ENCODE data around the gene IQUB. TPM values are rescaled to one million over a fixed set of nuclear protein-coding genes. Genes with fewer than 3 reads are reported as not detected.

Gene IQUB
- total RNA-seq, 6 experiments from 2014 or later = 0.05 to 0.19 (median 0.12) TPM; not detected in 3

DNA sequence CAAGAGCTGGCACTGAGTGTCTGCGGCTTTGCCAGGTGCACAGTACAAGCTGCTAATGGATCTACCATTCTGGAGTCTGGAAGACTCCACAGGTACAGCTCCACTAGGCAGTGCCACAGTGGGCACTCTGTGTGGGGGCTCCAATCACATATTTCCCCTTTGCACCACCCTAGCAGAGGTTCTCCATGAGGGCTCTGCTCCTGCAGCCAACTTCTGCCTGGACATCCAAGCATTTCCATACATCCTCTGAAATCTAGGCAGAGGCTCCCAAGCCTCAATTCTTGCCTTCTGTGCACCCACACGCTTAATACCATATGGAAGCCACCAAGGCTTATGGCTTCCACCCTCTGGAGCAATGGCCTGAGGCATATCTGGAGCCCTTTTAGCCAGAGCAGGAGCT, 29.2 kb downstream of the IQUB start:
- Mint-ChIP-seq H3K4me3 (no peak overlapping the region), H3K27me3 (ENCODE audit: insufficient read depth) (peaks cover 8% of the 10 kb centered on the region), H3K27ac (no peak overlapping the region), H3K9me3 (no peaks in the 10 kb centered on the region), H3K36me3 (ENCODE audit: low read depth) (no peaks in the 10 kb centered on the region), H3K4me1 (ENCODE audit: low read depth) (no peaks in the 10 kb centered on the region)
- DNase-seq = no peak
- TF ChIP-seq, protein P1, sequence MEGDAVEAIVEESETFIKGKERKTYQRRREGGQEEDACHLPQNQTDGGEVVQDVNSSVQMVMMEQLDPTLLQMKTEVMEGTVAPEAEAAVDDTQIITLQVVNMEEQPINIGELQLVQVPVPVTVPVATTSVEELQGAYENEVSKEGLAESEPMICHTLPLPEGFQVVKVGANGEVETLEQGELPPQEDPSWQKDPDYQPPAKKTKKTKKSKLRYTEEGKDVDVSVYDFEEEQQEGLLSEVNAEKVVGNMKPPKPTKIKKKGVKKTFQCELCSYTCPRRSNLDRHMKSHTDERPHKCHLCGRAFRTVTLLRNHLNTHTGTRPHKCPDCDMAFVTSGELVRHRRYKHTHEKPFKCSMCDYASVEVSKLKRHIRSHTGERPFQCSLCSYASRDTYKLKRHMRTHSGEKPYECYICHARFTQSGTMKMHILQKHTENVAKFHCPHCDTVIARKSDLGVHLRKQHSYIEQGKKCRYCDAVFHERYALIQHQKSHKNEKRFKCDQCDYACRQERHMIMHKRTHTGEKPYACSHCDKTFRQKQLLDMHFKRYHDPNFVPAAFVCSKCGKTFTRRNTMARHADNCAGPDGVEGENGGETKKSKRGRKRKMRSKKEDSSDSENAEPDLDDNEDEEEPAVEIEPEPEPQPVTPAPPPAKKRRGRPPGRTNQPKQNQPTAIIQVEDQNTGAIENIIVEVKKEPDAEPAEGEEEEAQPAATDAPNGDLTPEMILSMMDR (IDR thresholded peaks at IDR 0.05) = no peak

- DNase-seq = no peak
- Mint-ChIP-seq H3K9me3 (no peaks in the 10 kb centered on the region), H3K27ac (no peak overlapping the region), H3K27me3 (ENCODE audit: insufficient read depth) (peaks cover 4% of the 10 kb centered on the region), H3K4me1 (ENCODE audit: low read depth) (no peaks in the 10 kb centered on the region), H3K4me3 (no peak overlapping the region), H3K36me3 (ENCODE audit: low read depth) (no peaks in the 10 kb centered on the region)
- TF ChIP-seq, protein P1 (IDR thresholded peaks at IDR 0.05) = no peak
Observed at GRCh38 chr7:123502201-123502600, 32.2 kb downstream of the IQUB start.

DNA sequence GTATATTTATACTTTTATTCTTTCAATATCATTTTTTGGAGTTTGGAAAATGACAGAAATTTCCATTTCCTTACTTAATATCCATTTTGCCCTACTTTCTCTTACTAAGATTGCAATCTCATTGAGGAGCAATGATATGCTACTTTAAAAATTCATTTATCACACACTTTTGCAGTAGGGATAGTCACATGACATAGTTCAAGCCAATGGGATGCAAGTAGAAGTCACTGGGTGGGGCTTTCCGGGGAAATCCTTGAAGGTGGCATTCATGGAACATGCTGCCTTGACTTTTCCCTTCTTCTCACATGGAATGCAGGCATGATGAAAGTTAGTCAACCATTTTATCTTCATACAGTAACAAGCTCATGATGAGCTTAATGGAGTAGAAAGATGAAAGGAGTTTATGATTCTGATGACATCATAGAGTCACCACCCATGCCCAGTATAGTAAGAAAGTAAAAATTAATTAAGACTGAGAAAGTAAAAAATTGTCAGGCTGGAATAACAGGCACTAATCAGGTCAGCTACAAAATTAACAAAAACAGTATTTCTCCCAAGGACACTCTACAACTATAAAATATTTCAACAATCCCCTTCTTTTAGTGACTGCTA, 33.4 kb downstream of the IQUB start:
- H3K36me3 Mint-ChIP-seq (ENCODE audit: low read depth) = no peaks in the 10 kb centered on the region
- H3K4me3 Mint-ChIP-seq = no peak overlapping the region
- H3K27ac Mint-ChIP-seq = no peak overlapping the region
- no peaks in the 10 kb centered on the region for H3K9me3 Mint-ChIP-seq
- DNase-seq = no peak
- TF ChIP-seq, protein P1 (IDR thresholded peaks at IDR 0.05) = no peak
- H3K27me3 Mint-ChIP-seq (ENCODE audit: insufficient read depth) = peaks cover 4% of the 10 kb centered on the region
- H3K4me1 Mint-ChIP-seq (ENCODE audit: low read depth) = no peaks in the 10 kb centered on the region

DNA sequence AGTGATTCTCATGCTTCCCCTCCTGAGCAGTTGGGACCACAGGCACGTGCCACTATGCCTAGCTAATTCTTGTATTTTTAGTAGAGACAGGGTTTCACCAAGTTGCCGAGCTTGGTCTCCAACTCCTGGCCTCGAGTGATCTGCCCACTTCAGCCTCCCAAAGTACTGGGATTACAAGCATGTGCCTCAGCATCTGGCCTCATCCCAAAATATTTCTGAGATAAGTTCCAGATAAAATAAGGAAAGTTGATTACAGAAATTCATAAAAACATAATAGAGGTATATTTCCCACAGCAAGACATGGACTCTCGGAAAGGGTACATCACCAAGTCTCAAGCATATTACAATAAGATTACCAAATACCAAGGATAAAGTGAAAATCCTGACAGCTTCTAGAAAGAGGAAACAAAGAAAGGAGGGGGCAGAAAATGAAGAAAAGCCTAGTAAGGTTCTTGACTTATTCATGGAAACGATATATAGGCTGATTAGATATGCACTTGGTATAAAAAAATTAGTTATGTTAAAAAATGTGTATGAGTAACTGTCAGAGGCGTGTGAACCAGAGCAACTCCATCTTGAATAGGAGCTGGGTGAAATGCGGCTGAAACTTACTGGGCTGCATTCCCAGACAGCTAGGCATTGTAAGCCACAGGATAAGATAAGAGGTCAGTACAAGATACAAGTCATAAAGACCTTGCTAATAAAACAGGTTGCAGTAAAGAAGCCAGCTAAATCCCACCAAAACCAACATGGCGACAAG, 35.0 kb downstream of the IQUB start:
- TF ChIP-seq, protein P1 (IDR thresholded peaks at IDR 0.05) = no peak
- Mint-ChIP-seq H3K36me3 (ENCODE audit: low read depth) (no peaks in the 10 kb centered on the region), H3K4me1 (ENCODE audit: low read depth) (no peaks in the 10 kb centered on the region), H3K9me3 (no peaks in the 10 kb centered on the region), H3K27ac (no peak overlapping the region), H3K4me3 (no peak overlapping the region), H3K27me3 (ENCODE audit: insufficient read depth) (peaks cover 2% of the 10 kb centered on the region)
- no peak for DNase-seq

- H3K4me3 Mint-ChIP-seq = no peak overlapping the region
- TF ChIP-seq, protein P1 (IDR thresholded peaks at IDR 0.05) = no peak
Observed at GRCh38 chr7:123498601-123499000, 35.8 kb downstream of the IQUB start.

More at GRCh38 chr7:123498601-123499000, 35.8 kb downstream of the IQUB start:
- Mint-ChIP-seq H3K9me3 (no peaks in the 10 kb centered on the region), H3K27ac (no peak overlapping the region), H3K36me3 (ENCODE audit: low read depth) (no peaks in the 10 kb centered on the region), H3K27me3 (ENCODE audit: insufficient read depth) (peaks cover 2% of the 10 kb centered on the region), H3K4me1 (ENCODE audit: low read depth) (no peaks in the 10 kb centered on the region)
- DNase-seq = no peak
